ES-I3 (cell line): ENCODE results near the gene KRTAP4-12.
"Not testable (repeated sequence)": the region's sequence is repeated elsewhere in the genome, so short reads cannot be mapped to it uniquely, and the experiment has no call there.

Experiments used
- H3K36me3 ChIP-seq: 2 replicates; pipeline ENCODE4 v1.6.1; 2013; ENCODE audit warnings: mild to moderate bottlenecking, low read length, control low read depth, moderate library complexity; ENCODE audit not compliant: insufficient read depth
- H3K4me1 ChIP-seq: 2 replicates; pipeline ENCODE4 v1.6.1; 2013; ENCODE audit warnings: mild to moderate bottlenecking, control low read depth, low read length; ENCODE audit not compliant: insufficient read depth
- H3K9ac ChIP-seq: 2 replicates; pipeline ENCODE4 v1.6.1; 2013; ENCODE audit warnings: low read depth, mild to moderate bottlenecking, low read length, moderate library complexity
- H3K9me3 ChIP-seq: 2 replicates; pipeline ENCODE4 v1.6.1; 2013; ENCODE audit warnings: mild to moderate bottlenecking, low read length, moderate library complexity; ENCODE audit not compliant: control insufficient read depth, insufficient read depth

KRTAP4-12 gene

GRCh38 chr17:41141361-41141760 lies 17.4 kb upstream of the KRTAP4-12 start:
- H3K9me3 ChIP-seq: peaks cover 4% of the 10 kb centered on the region; the same call in 1 of the 2 replicates
- H3K36me3 ChIP-seq: no peaks in the 10 kb centered on the region
- H3K9ac ChIP-seq: no peak overlapping the region
- H3K4me1 ChIP-seq: no peaks in the 10 kb centered on the region

GRCh38 chr17:41140360-41141131 lies 16.6 kb upstream of the KRTAP4-12 start, which contains the start of gene KRTAP4-6:
Gene KRTAP4-6 (minus strand): TSS chr17:41140544. CDS start chr17:41140487, 57 bp downstream.
- no peaks in the 10 kb centered on the region for H3K4me1 ChIP-seq
- H3K9ac ChIP-seq: no peak within 1 kb of the TSS
- peaks cover 4% of the 10 kb centered on the region; the same call in 1 of the 2 replicates for H3K9me3 ChIP-seq
- no peaks in the 10 kb centered on the region for H3K36me3 ChIP-seq

- not testable (repeated sequence) for H3K9ac ChIP-seq
These were observed 15.9 kb upstream of the KRTAP4-12 start for GRCh38 chr17:41139865-41140264.

GRCh38 chr17:41133880-41134735 lies 10.1 kb upstream of the KRTAP4-12 start:
- no peaks in the 10 kb centered on the region for H3K36me3 ChIP-seq
- no peak overlapping the region for H3K9ac ChIP-seq
- H3K4me1 ChIP-seq: no peaks in the 10 kb centered on the region
- H3K9me3 ChIP-seq: peaks cover 4% of the 10 kb centered on the region; the same call in 1 of the 2 replicates

More at GRCh38 chr17:41139865-41140264, 15.9 kb upstream of the KRTAP4-12 start:
- not testable (repeated sequence) for H3K36me3 ChIP-seq, H3K9me3 ChIP-seq, H3K4me1 ChIP-seq

GRCh38 chr17:41131979-41132378 lies 8.0 kb upstream of the KRTAP4-12 start:
- Histone ChIP-seq H3K9ac (no peak overlapping the region), H3K36me3 (no peaks in the 10 kb centered on the region), H3K9me3 (peaks cover 4% of the 10 kb centered on the region; the same call in 1 of the 2 replicates), H3K4me1 (no peaks in the 10 kb centered on the region)

- Histone ChIP-seq H3K9ac (no peak overlapping the region), H3K36me3 (no peaks in the 10 kb centered on the region), H3K4me1 (no peaks in the 10 kb centered on the region), H3K9me3 (no peaks in the 10 kb centered on the region)
These were observed 3.4 kb upstream of the KRTAP4-12 start for GRCh38 chr17:41127371-41127770.

GRCh38 chr17:41126412-41126811 lies 2.4 kb upstream of the KRTAP4-12 start:
- Histone ChIP-seq H3K9ac (no peak overlapping the region), H3K36me3 (no peaks in the 10 kb centered on the region), H3K9me3 (no peaks in the 10 kb centered on the region), H3K4me1 (no peaks in the 10 kb centered on the region)

- no peaks in the 10 kb centered on the region for H3K4me1 ChIP-seq
- no peaks in the 10 kb centered on the region for H3K36me3 ChIP-seq
- H3K9ac ChIP-seq: no peak overlapping the region
- no peaks in the 10 kb centered on the region for H3K9me3 ChIP-seq
These were observed 1.1 kb upstream of the KRTAP4-12 start for GRCh38 chr17:41125064-41125463.

- H3K36me3 ChIP-seq, H3K9me3 ChIP-seq, H3K4me1 ChIP-seq: not testable (repeated sequence)
These were observed 541 bp downstream of the KRTAP4-12 start for GRCh38 chr17:41123292-41123990.

GRCh38 chr17:41121742-41122141 lies 2.2 kb downstream of the KRTAP4-12 start:
- no peak overlapping the region for H3K9ac ChIP-seq
- no peaks in the 10 kb centered on the region for H3K4me1 ChIP-seq
- H3K9me3 ChIP-seq: no peaks in the 10 kb centered on the region
- no peaks in the 10 kb centered on the region for H3K36me3 ChIP-seq

More at GRCh38 chr17:41123292-41123990, 541 bp downstream of the KRTAP4-12 start:
- not testable (repeated sequence) for H3K9ac ChIP-seq

GRCh38 chr17:41119696-41120690 lies 4.0 kb downstream of the KRTAP4-12 start:
- H3K4me1 ChIP-seq, H3K9ac ChIP-seq: not testable (repeated sequence)

GRCh38 chr17:41118721-41119120 lies 5.3 kb downstream of the KRTAP4-12 start:
- Histone ChIP-seq H3K9ac (no peak overlapping the region), H3K9me3 (no peaks in the 10 kb centered on the region), H3K4me1 (no peaks in the 10 kb centered on the region), H3K36me3 (no peaks in the 10 kb centered on the region)

More at GRCh38 chr17:41119696-41120690, 4.0 kb downstream of the KRTAP4-12 start:
- not testable (repeated sequence) for H3K36me3 ChIP-seq, H3K9me3 ChIP-seq

GRCh38 chr17:41117846-41118386 lies 6.1 kb downstream of the KRTAP4-12 start, which contains the start of gene KRTAP4-11:
Gene KRTAP4-11 (minus strand): TSS chr17:41118373. CDS start chr17:41118315, 58 bp downstream.
- H3K36me3 ChIP-seq, H3K9me3 ChIP-seq, H3K9ac ChIP-seq, H3K4me1 ChIP-seq: not testable (repeated sequence)
